Measurements from ENCODE around the gene HUS1.
"Not testable (repeated sequence)": the region's sequence is repeated elsewhere in the genome, so short reads cannot be mapped to it uniquely, and the experiment has no call there.

The HUS1 gene

DNA sequence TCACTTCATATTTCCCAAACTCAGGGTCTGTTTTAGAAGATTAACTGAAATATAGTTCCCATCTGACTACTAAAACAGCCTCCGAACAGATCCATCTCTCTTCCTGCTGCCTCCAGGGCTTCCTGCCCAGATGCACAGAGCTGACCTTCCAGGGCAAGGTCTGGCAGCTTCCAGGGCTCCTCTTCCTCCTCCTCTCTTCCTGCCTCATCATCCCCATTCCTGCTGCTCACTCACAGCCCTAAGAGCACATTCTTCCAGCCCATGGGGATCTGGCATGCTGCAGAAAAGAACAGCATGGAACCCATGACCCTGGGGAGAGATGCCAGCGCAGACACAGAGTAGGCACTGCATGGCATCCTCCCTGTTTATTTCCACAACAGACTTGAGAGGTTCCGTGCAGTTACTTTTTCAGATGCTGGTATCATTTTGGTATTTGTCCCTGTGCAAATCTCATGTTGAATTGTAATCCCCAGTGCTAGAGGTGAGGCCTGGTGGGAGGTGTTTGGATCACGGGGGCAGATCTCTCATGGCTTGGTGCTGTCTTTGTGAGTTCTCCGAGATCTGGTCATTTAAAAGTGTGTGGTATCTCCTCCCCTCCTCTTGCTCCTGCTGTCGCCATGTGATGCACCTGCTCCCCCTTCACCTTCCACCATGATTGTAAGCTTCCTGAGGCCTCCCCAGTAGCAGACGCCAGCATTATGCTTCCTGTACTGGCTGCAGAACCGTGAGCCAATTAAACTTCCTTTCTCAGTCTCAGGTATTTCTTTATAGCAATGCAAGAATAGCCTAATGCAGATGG is 35.5 kb downstream of the HUS1 start:
- Histone ChIP-seq H3K9ac (no peak overlapping the region), H3K36me3 (no peaks in the 10 kb centered on the region), H3K4me2 (peak overlapping the region in 2 of 11 experiments; percentile 21 to 52; a peak in 3 of 22 replicates), H3K27ac (peak overlapping the region in 1 of 11 experiments; percentile 17; a peak in 1 of 22 replicates), H3K4me1 (peaks cover 0 to 48% (median 8%) of the 10 kb centered on the region in 10 experiments; a peak in 16 of 20 replicates), H3K9me3 (replicated peaks in 1 of 11) (no peaks in the 10 kb centered on the region), H4K20me1 (no peaks in the 10 kb centered on the region), H3K4me3 (no peak overlapping the region), H3K27me3 (no peaks in the 10 kb centered on the region)
- TF ChIP-seq Cebpa-rat (IDR thresholded peaks at IDR 0.05): no peak

DNA sequence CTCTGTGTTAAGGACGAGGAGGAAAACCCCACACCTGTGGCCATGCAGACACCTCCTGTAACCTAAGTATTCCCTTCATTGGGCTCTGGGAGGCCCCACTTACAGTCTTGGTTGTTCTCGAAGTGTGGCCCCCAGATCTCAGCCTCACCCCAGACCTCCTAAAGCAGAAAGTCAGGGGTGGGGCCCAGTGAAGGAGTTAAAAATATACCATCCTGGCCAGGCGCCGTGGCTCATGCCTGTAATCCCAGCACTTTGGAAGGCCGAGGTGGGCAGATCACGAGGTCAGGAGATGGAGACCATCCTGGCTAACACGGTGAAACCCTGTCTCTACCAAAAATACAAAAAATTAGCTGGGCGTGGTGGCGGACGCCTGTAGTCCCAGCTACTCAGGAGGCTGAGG is 36.8 kb downstream of the HUS1 start:
- not testable (repeated sequence) for H3K9me3 ChIP-seq (replicated peaks in 1 of 11); H3K36me3 ChIP-seq; H4K20me1 ChIP-seq; H3K9ac ChIP-seq; H3K4me3 ChIP-seq; H3K27me3 ChIP-seq
- H3K4me1 ChIP-seq: peaks cover 12 to 61% (median 21%) of the 10 kb centered on the region in 10 experiments
- H3K4me2 ChIP-seq: peak overlapping the region in 2 of 11 experiments; percentile 4 to 88; a peak in 4 of 22 replicates
- peak overlapping the region in 2 of 11 experiments; percentile 20 to 39; a peak in 2 of 22 replicates for H3K27ac ChIP-seq

DNA sequence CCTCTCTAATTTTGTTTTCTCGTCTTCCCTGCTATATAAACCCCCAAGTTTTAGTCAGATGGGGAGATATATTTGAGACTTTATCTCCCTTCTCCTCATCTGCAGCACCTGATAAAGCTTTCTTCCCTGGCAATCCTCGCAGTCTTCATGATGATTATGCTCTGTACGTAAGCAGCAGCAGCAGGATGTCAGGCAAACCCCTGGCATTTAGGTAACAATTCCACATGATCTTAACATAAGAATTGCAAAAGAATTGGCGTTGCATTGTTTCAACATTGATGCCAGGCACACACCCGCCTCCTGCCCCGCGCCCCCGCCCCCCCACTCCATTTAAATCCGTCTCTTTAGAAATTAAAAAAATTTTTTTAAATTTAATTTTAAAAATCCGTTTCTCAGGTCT is 37.3 kb downstream of the HUS1 start:
- H3K27me3 ChIP-seq: no peaks in the 10 kb centered on the region
- no peak overlapping the region for H3K4me3 ChIP-seq
- no peaks in the 10 kb centered on the region for H3K36me3 ChIP-seq
- H3K27ac ChIP-seq: peak overlapping the region in 3 of 11 experiments; percentile 43 to 90 (median 79); a peak in 5 of 22 replicates
- H3K4me2 ChIP-seq: peak overlapping the region in 4 of 11 experiments; percentile 47 to 88 (median 82); a peak in 7 of 22 replicates
- peak overlapping the region in 2 of 11 experiments; percentile 54 to 67; a peak in 3 of 22 replicates for H3K9ac ChIP-seq
- peaks cover 17 to 66% (median 26%) of the 10 kb centered on the region in 10 experiments for H3K4me1 ChIP-seq
- no peaks in the 10 kb centered on the region for H3K9me3 ChIP-seq (replicated peaks in 1 of 11)
- no peak for TF ChIP-seq Cebpa-rat (IDR thresholded peaks at IDR 0.05)
- no peaks in the 10 kb centered on the region; a peak in 1 of 22 replicates for H4K20me1 ChIP-seq

DNA sequence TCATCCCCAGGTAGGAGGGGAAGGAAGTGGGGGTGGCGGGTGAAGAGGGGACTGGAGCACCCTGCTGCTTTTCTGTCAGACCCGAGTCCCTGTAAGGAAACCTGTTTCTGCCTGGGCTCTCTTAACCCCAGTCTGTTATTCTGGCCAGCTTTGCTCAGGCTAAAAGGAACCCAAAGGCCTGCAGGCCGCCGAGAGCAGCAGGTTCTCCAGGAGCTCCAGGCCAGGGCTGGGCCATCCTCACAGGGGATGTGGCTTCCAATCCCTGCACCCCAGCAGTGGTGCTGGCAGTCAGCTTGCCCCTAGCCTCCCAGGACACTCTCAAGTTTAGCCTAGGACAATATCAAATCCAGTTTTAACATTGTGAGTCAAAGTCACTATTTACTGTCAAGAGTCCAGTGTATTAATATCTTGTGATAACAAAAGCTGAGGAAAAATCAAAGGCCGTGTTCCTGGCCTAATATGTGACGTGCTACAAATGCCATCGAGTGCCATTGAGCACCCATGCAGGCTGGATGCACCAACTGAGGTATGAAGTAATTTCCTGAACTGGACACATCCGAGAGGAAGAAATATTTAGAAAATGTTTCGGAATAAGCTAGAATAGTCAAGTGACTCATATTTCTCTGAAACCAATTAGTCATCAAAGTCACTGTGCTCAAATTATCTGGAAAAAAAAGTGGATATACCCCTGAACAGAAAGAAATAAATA is 38.1 kb downstream of the HUS1 start:
- TF ChIP-seq Cebpa-rat (IDR thresholded peaks at IDR 0.05): no peak
- no peaks in the 10 kb centered on the region for H3K27me3 ChIP-seq
- H3K36me3 ChIP-seq: no peaks in the 10 kb centered on the region
- H3K4me1 ChIP-seq: peaks cover 25 to 73% (median 33%) of the 10 kb centered on the region in 10 experiments
- peak overlapping the region in 3 of 11 experiments; percentile 62 to 77 (median 67); a peak in 6 of 22 replicates for H3K9ac ChIP-seq
- H3K4me2 ChIP-seq: peak overlapping the region in 5 of 11 experiments; percentile 37 to 88 (median 81); a peak in 10 of 22 replicates
- no peaks in the 10 kb centered on the region for H3K9me3 ChIP-seq (replicated peaks in 1 of 11)
- H3K27ac ChIP-seq: peak overlapping the region in 4 of 11 experiments; percentile 58 to 90 (median 70); a peak in 8 of 22 replicates
- no peaks in the 10 kb centered on the region; a peak in 1 of 22 replicates for H4K20me1 ChIP-seq
- H3K4me3 ChIP-seq: no peak overlapping the region

DNA sequence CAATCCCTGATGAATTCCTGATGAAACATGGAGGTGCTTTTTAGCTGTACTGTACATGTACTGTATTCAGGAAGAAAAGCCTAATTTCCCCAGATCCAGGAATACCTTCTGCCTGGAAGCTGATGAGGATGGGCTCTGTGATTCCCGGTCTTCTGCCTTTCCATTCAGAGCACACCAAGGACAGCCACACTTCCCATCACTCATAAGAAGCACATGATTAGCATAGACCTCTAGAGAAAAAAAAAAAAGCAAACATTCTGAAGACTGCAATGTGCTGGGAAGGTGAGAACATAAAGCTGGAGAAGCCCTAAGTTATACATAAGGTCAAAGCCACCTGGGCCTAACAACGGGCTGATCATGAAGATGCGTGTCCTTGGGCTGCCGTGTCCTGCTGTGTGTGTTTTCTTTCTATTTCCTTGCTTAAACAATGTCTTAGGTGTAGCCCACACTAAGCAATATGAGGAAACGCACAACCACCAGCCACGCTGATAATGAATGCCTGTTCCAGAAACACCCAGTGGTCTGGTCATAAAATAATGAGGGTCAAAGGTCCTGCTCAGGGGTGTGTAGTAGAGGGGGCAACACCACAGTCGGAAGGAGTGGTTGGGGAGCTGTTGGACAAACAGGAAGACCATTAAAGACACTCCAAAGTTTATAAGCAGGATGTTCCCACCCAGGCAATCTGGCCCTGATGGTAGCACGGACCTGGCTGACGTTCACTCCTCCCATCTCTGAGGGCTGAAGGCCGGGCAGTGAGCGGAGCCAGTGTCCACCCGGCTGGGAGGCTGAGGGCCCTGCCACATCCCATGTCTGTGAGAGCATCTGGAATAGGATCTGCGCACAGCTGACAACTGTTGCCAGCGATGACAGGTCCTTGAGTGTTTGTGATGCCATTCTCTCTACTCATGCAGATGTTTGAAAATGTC is 39.1 kb downstream of the HUS1 start:
- Histone ChIP-seq H3K9me3 (replicated peaks in 1 of 11) (no peaks in the 10 kb centered on the region), H3K4me3 (no peak overlapping the region), H3K4me1 (peaks cover 35 to 76% (median 41%) of the 10 kb centered on the region in 10 experiments), H3K27ac (peak overlapping the region in 4 of 11 experiments; percentile 58 to 90 (median 70); a peak in 8 of 22 replicates), H3K4me2 (peak overlapping the region in 4 of 11 experiments; percentile 47 to 88 (median 82); a peak in 7 of 22 replicates), H4K20me1 (no peaks in the 10 kb centered on the region; a peak in 1 of 22 replicates), H3K27me3 (no peaks in the 10 kb centered on the region), H3K9ac (peak overlapping the region in 3 of 11 experiments; percentile 62 to 77 (median 67); a peak in 6 of 22 replicates), H3K36me3 (no peaks in the 10 kb centered on the region)
- TF ChIP-seq Cebpa-rat (IDR thresholded peaks at IDR 0.05): no peak

DNA sequence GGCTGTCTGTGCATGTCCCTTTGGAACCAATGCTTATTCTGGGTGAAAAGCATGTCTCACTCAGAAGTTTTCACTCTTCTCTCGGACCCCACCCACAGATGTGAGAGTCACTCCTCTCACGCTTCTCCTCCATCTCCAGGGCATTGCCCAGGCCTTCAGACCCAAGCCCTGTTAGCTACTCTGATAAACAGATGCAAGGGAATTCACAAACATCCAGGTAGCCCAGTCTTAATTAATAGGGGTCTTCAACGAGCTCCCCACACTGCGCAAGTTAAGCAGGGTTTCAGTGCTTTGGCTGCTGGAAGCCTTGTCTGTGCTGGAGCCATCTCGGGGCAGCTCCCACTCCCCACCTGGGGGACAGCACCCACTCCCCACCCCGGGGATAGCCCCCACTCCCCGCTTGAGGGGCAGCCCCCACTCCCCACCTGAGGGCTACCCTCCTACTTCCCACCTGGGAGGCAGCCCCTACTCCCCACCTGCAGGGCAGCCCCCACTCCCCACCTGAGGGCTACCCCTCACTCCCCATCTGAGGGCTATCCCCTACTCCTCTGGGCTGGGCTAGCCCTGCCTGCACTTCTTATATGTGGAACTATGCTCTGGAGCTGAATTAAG is 39.9 kb downstream of the HUS1 start:
- peaks cover 43 to 77% (median 48%) of the 10 kb centered on the region in 10 experiments for H3K4me1 ChIP-seq
- no peaks in the 10 kb centered on the region; a peak in 1 of 22 replicates for H4K20me1 ChIP-seq
- H3K4me3 ChIP-seq: no peak overlapping the region
- no peaks in the 10 kb centered on the region for H3K9me3 ChIP-seq (replicated peaks in 1 of 11)
- peak overlapping the region in 2 of 11 experiments; percentile 79 to 90; a peak in 2 of 22 replicates for H3K27ac ChIP-seq
- no peak overlapping the region for H3K9ac ChIP-seq
- peak overlapping the region in 3 of 11 experiments; percentile 81 to 88 (median 82); a peak in 6 of 22 replicates for H3K4me2 ChIP-seq
- TF ChIP-seq Cebpa-rat (IDR thresholded peaks at IDR 0.05): no peak
- no peaks in the 10 kb centered on the region for H3K36me3 ChIP-seq
- no peaks in the 10 kb centered on the region for H3K27me3 ChIP-seq

DNA sequence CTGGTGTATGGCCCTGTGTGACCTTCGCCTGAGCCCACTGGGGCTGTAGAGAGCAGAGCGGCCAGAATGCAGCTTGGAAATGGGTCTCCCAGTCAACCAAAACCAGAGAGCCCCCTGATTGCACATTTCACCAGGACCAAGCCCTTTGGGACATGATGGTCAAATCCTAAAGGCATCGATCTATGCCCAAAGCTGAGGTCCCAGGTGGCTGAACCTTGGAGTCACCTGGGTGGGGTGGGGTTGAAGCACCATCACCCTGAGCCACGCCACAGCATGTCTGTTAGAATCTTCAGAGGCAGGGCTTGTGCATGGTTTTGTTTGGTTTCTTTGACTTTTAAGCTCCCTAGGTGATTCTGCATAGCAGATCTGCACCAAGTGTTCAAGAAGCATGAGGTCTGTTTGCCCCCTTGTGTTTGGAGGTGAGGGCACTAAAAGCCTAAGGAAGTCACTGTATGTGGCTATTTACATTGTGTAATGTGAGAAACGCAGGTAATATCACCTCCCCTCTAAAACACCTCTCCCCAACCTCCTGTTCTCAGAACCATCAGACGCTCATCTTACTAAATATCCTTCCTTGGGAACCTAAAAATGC is 40.7 kb downstream of the HUS1 start:
- Histone ChIP-seq H3K27ac (no peak overlapping the region; a peak in 1 of 22 replicates), H3K4me1 (peaks cover 48 to 83% (median 53%) of the 10 kb centered on the region in 10 experiments), H4K20me1 (no peaks in the 10 kb centered on the region; a peak in 1 of 22 replicates), H3K9me3 (replicated peaks in 1 of 11) (no peaks in the 10 kb centered on the region), H3K4me2 (peak overlapping the region; percentile 73 to 90 (median 86)), H3K9ac (no peak overlapping the region), H3K27me3 (no peaks in the 10 kb centered on the region), H3K4me3 (no peak overlapping the region), H3K36me3 (no peaks in the 10 kb centered on the region)
- TF ChIP-seq Cebpa-rat (IDR thresholded peaks at IDR 0.05): no peak
